Neural progenitor cell (in vitro differentiated cells): ENCODE data around the gene EFNA5.

Experiments used
- CTCF ChIP-seq: fragments of 200-600 bp; sonication (generic); IDR thresholded peaks from 2 replicates; pipeline ENCODE4 v1.5.1; 2017; ENCODE audit warnings: antibody characterized with exemption, mild to moderate bottlenecking
- EZH2 ChIP-seq: fragments of 200-600 bp; sonication (generic); IDR thresholded peaks from 2 replicates; pipeline ENCODE4 v1.6.1; 2017; ENCODE audit warnings: antibody characterized with exemption, mild to moderate bottlenecking, moderate library complexity
- EZH2phosphoT487 ChIP-seq: fragments of 200-600 bp; sonication (generic); IDR thresholded peaks from 2 replicates; pipeline ENCODE4 v1.6.1; 2017; ENCODE audit warnings: antibody characterized with exemption

GRCh38 chr5:107414802-107415201, 255.9 kb downstream of the EFNA5 start:
- TF ChIP-seq CTCF, result no peak
- TF ChIP-seq EZH2, result no peak
- no peak for TF ChIP-seq EZH2phosphoT487
